ENCODE results near the gene C12orf60.
"Not testable (repeated sequence)": the region's sequence is repeated elsewhere in the genome, so short reads cannot be mapped to it uniquely, and the experiment has no call there.

The C12orf60 gene

GRCh38 chr12:14803011-14803829 is at the start of gene C12orf60, which contains the start of gene WBP11:
C12orf60 (plus strand) TSS chr12:14803670; CDS start chr12:14822936, 19,266 bp downstream.
WBP11 (minus strand) TSS chr12:14803478; CDS start chr12:14801383, 2,095 bp downstream.
- no peaks in the 10 kb centered on the region for H3K27me3 ChIP-seq (ENCODE audit: insufficient read depth, insufficient read length)
- peak; percentile 90 for TF ChIP-seq YY1 (IDR thresholded peaks at IDR 0.05; ENCODE audit: insufficient read depth, insufficient read length)
- no peak for TF ChIP-seq ZNF274 (IDR thresholded peaks at IDR 0.05; ENCODE audit: low read depth, low read length)
- H3K9me3 ChIP-seq (ENCODE audit: insufficient read depth, low read length): no peaks in the 10 kb centered on the region
- peak within 1 kb of the TSS; percentile 98 for H3K4me3 ChIP-seq (ENCODE audit: insufficient read length, low read depth)
- peak within 1 kb of the TSS; percentile 97 for H3K9ac ChIP-seq (ENCODE audit: insufficient read length, low read depth)
- no peaks in the 10 kb centered on the region for H3K4me1 ChIP-seq (ENCODE audit: insufficient read depth, insufficient read length)
- peak; percentile 100 for DNase-seq (ENCODE audit: low read depth, low spot score)
- peaks cover 37% of the 10 kb centered on the region for H3K36me3 ChIP-seq (ENCODE audit: insufficient read depth, insufficient read length, low read length)

- Histone ChIP-seq H3K4me3 (ENCODE audit: insufficient read length, low read depth) (no peak overlapping the region), H3K27me3 (ENCODE audit: insufficient read depth, insufficient read length) (no peaks in the 10 kb centered on the region), H3K9me3 (ENCODE audit: insufficient read depth, low read length) (peaks cover 11% of the 10 kb centered on the region; the same call in 1 of the 2 replicates), H3K9ac (ENCODE audit: insufficient read length, low read depth) (no peak overlapping the region), H3K36me3 (ENCODE audit: insufficient read depth, insufficient read length, low read length) (no peaks in the 10 kb centered on the region), H3K4me1 (ENCODE audit: insufficient read depth, insufficient read length) (no peaks in the 10 kb centered on the region)
- no peak for DNase-seq (ENCODE audit: low read depth, low spot score)
- TF ChIP-seq ZNF274 (IDR thresholded peaks at IDR 0.05; ENCODE audit: low read depth, low read length) (no peak), YY1 (IDR thresholded peaks at IDR 0.05; ENCODE audit: insufficient read depth, insufficient read length) (no peak), SUZ12 (IDR thresholded peaks at IDR 0.05; ENCODE audit: extremely low read depth, insufficient read depth, insufficient read length) (no peak)
Measured at GRCh38 chr12:14756334-14757143, 46.9 kb upstream of the C12orf60 start.

- H3K9ac ChIP-seq (ENCODE audit: insufficient read length, low read depth); H3K4me1 ChIP-seq (ENCODE audit: insufficient read depth, insufficient read length); H3K4me3 ChIP-seq (ENCODE audit: insufficient read length, low read depth); DNase-seq (ENCODE audit: low read depth, low spot score); H3K36me3 ChIP-seq (ENCODE audit: insufficient read depth, insufficient read length, low read length); H3K27me3 ChIP-seq (ENCODE audit: insufficient read depth, insufficient read length): not testable (repeated sequence)
- peaks cover 22% of the 10 kb centered on the region; the same call in 1 of the 2 replicates for H3K9me3 ChIP-seq (ENCODE audit: insufficient read depth, low read length)
Measured at GRCh38 chr12:14759711-14760280, 43.7 kb upstream of the C12orf60 start.

- no peaks in the 10 kb centered on the region for H3K27me3 ChIP-seq (ENCODE audit: insufficient read depth, insufficient read length)
- no peak overlapping the region for H3K4me3 ChIP-seq (ENCODE audit: insufficient read length, low read depth)
- DNase-seq (ENCODE audit: low read depth, low spot score): no peak
- H3K9ac ChIP-seq (ENCODE audit: insufficient read length, low read depth): no peak overlapping the region
- peaks cover 47% of the 10 kb centered on the region for H3K9me3 ChIP-seq (ENCODE audit: insufficient read depth, low read length)
- H3K36me3 ChIP-seq (ENCODE audit: insufficient read depth, insufficient read length, low read length): peaks cover 9% of the 10 kb centered on the region
- no peak for TF ChIP-seq SUZ12 (IDR thresholded peaks at IDR 0.05; ENCODE audit: extremely low read depth, insufficient read depth, insufficient read length)
- no peak for TF ChIP-seq ZNF274 (IDR thresholded peaks at IDR 0.05; ENCODE audit: low read depth, low read length)
- no peak for TF ChIP-seq YY1 (IDR thresholded peaks at IDR 0.05; ENCODE audit: insufficient read depth, insufficient read length)
- no peaks in the 10 kb centered on the region for H3K4me1 ChIP-seq (ENCODE audit: insufficient read depth, insufficient read length)
Measured at GRCh38 chr12:14765398-14765797, 38.1 kb upstream of the C12orf60 start.

GRCh38 chr12:14766020-14766419 is 37.5 kb upstream of the C12orf60 start:
- peaks cover 41% of the 10 kb centered on the region for H3K9me3 ChIP-seq (ENCODE audit: insufficient read depth, low read length)
- not testable (repeated sequence) for H3K4me1 ChIP-seq (ENCODE audit: insufficient read depth, insufficient read length); H3K36me3 ChIP-seq (ENCODE audit: insufficient read depth, insufficient read length, low read length); H3K27me3 ChIP-seq (ENCODE audit: insufficient read depth, insufficient read length); H3K4me3 ChIP-seq (ENCODE audit: insufficient read length, low read depth); DNase-seq (ENCODE audit: low read depth, low spot score); H3K9ac ChIP-seq (ENCODE audit: insufficient read length, low read depth)

- Histone ChIP-seq H3K4me1 (ENCODE audit: insufficient read depth, insufficient read length) (no peaks in the 10 kb centered on the region), H3K9ac (ENCODE audit: insufficient read length, low read depth) (no peak overlapping the region), H3K9me3 (ENCODE audit: insufficient read depth, low read length) (peaks cover 36% of the 10 kb centered on the region), H3K27me3 (ENCODE audit: insufficient read depth, insufficient read length) (no peaks in the 10 kb centered on the region), H3K36me3 (ENCODE audit: insufficient read depth, insufficient read length, low read length) (peaks cover 9% of the 10 kb centered on the region), H3K4me3 (ENCODE audit: insufficient read length, low read depth) (no peak overlapping the region)
- no peak for DNase-seq (ENCODE audit: low read depth, low spot score)
- TF ChIP-seq SUZ12 (IDR thresholded peaks at IDR 0.05; ENCODE audit: extremely low read depth, insufficient read depth, insufficient read length): no peak
Measured at GRCh38 chr12:14766649-14767215, 36.7 kb upstream of the C12orf60 start.

GRCh38 chr12:14767617-14768016 is 35.9 kb upstream of the C12orf60 start:
- DNase-seq (ENCODE audit: low read depth, low spot score): no peak
- H3K9me3 ChIP-seq (ENCODE audit: insufficient read depth, low read length): peaks cover 27% of the 10 kb centered on the region
- no peaks in the 10 kb centered on the region for H3K4me1 ChIP-seq (ENCODE audit: insufficient read depth, insufficient read length)
- TF ChIP-seq YY1 (IDR thresholded peaks at IDR 0.05; ENCODE audit: insufficient read depth, insufficient read length): no peak
- no peak for TF ChIP-seq SUZ12 (IDR thresholded peaks at IDR 0.05; ENCODE audit: extremely low read depth, insufficient read depth, insufficient read length)
- TF ChIP-seq ZNF274 (IDR thresholded peaks at IDR 0.05; ENCODE audit: low read depth, low read length): no peak
- H3K9ac ChIP-seq (ENCODE audit: insufficient read length, low read depth): no peak overlapping the region
- H3K27me3 ChIP-seq (ENCODE audit: insufficient read depth, insufficient read length): no peaks in the 10 kb centered on the region
- no peak overlapping the region for H3K4me3 ChIP-seq (ENCODE audit: insufficient read length, low read depth)
- peaks cover 9% of the 10 kb centered on the region for H3K36me3 ChIP-seq (ENCODE audit: insufficient read depth, insufficient read length, low read length)
